Stomach (tissue), 9 donors: ENCODE measurements around the gene CCR2. TPM values are rescaled to one million over a fixed set of nuclear protein-coding genes. Genes with fewer than 3 reads are reported as not detected.

Experiments used
- DNase-seq, 2 donors: peaks; one replicate each; pipeline versions ENCODE4 v3.0.0 to v3.0.0-alpha.2; 2013 to 2019
- H3K27ac ChIP-seq, 5 donors: fragments of 200-600 bp in 4 of 5; sonication (generic) in 4 of 5; one replicate each; pipeline ENCODE4 v1.5.1; 2013 to 2019; ENCODE audit warnings: mild to moderate bottlenecking in 1 of 5, moderate library complexity in 1 of 5
- H3K27me3 ChIP-seq, 3 donors: fragments of 200-600 bp; sonication (generic); one replicate each; pipeline ENCODE4 v1.5.1; 2017 to 2019; ENCODE audit warnings: mixed run types in 1 of 3
- H3K36me3 ChIP-seq, 4 donors: fragments of 200-600 bp; sonication (generic); 1 replicate in 3 of 4; 2 replicates in 1 of 4; pipeline ENCODE4 v1.5.1; 2016 to 2019
- H3K4me1 ChIP-seq, 4 donors: fragments of 200-600 bp; sonication (generic); one replicate each; pipeline ENCODE4 v1.5.1; 2016 to 2019
- H3K4me3 ChIP-seq, 4 donors: fragments of 200-600 bp; sonication (generic) in 3 of 4; one replicate each; pipeline ENCODE4 v1.5.1; 2016 to 2019; ENCODE audit warnings: mild to moderate bottlenecking in 1 of 4
- H3K9me3 ChIP-seq, 4 donors: fragments of 200-600 bp; sonication (generic); one replicate each; pipeline ENCODE4 v1.5.1; 2016 to 2019
- EP300 ChIP-seq: sonication (generic); formaldehyde crosslinking; IDR thresholded peaks from one replicate; pipeline ENCODE4 v1.6.1; 2017; ENCODE audit warnings: antibody characterized with exemption
- POLR2A ChIP-seq, 4 donors: fragments of 450-650 bp; IDR thresholded peaks; one replicate each; pipeline ENCODE4 v1.6.1; 2016; ENCODE audit warnings: antibody characterized with exemption in 4 of 4, control low read depth in 2 of 4, mild to moderate bottlenecking in 1 of 4, moderate library complexity in 1 of 4
- POLR2AphosphoS5 ChIP-seq, 3 donors: sonication (generic); formaldehyde crosslinking; IDR thresholded peaks; one replicate each; pipeline ENCODE4 v1.6.1; 2016; ENCODE audit warnings: antibody characterized with exemption in 3 of 3
- WGBS, 5 donors: extraction: QIAGEN DNeasy Blood & Tissue Kit in 3 of 5; methylation state at CpG; one replicate each; pipeline versions ENCODE4 v1.1.5 to v1.1.7; 2013 to 2018; 5-methylcytosine and 5-hydroxymethylcytosine counted together
- intact Hi-C: fragments of 100-400 bp; cut with DNase I; formaldehyde crosslinking; loops from one replicate; pipeline ENCODE4 v1.15.1; 2023; ENCODE audit warnings: low total_unique reads
- polyA plus RNA-seq, 3 donors: library from polyadenylated mRNA; stranded (reverse); fragments of 200-250 nt; gene quantifications; one replicate each; pipeline ENCODE4 v1.2.3, GENCODE V29; 2013
- total RNA-seq, 5 donors: library from RNA; depleted of rRNA; stranded (reverse); fragments of >200 nt; gene quantifications; one replicate each; pipeline versions ENCODE4 v1.1.0 to v1.2.3, GENCODE V29; 2014 to 2016
- TF ChIP-seq, protein P1 (sequence below), 7 experiments: fragments of 450-650 bp in 4 of 7; fragments of 200-600 bp in 3 of 7; sonication (generic) in 3 of 7; IDR thresholded peaks; one replicate each; pipeline ENCODE4 v1.5.1; 2016 to 2019; ENCODE audit warnings: antibody characterized with exemption in 7 of 7, control low read depth in 2 of 7, mild to moderate bottlenecking in 1 of 7
- donor health status: healthy with polysubstance abuse.
- donor health status: Bipolar disorder and iron deficiency.
- donor health status: healthy.

CCR2 gene
- total and polyA plus RNA-seq, 8 donors = 0.37 to 2.5 (median 0.61) TPM; not detected in 3

- H3K4me1 ChIP-seq = no peaks in the 10 kb centered on the region
- intact Hi-C loops = no loop called here
- H3K9me3 ChIP-seq = no peaks in the 10 kb centered on the region
- no peak for TF ChIP-seq POLR2AphosphoS5 (IDR thresholded peaks at IDR 0.05)
- TF ChIP-seq, protein P1, sequence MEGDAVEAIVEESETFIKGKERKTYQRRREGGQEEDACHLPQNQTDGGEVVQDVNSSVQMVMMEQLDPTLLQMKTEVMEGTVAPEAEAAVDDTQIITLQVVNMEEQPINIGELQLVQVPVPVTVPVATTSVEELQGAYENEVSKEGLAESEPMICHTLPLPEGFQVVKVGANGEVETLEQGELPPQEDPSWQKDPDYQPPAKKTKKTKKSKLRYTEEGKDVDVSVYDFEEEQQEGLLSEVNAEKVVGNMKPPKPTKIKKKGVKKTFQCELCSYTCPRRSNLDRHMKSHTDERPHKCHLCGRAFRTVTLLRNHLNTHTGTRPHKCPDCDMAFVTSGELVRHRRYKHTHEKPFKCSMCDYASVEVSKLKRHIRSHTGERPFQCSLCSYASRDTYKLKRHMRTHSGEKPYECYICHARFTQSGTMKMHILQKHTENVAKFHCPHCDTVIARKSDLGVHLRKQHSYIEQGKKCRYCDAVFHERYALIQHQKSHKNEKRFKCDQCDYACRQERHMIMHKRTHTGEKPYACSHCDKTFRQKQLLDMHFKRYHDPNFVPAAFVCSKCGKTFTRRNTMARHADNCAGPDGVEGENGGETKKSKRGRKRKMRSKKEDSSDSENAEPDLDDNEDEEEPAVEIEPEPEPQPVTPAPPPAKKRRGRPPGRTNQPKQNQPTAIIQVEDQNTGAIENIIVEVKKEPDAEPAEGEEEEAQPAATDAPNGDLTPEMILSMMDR (IDR thresholded peaks at IDR 0.05) = no peak
- no peak for TF ChIP-seq EP300
- TF ChIP-seq POLR2A (IDR thresholded peaks at IDR 0.05) = no peak
- no peak overlapping the region for H3K27ac ChIP-seq
- no peaks in the 10 kb centered on the region for H3K27me3 ChIP-seq
- H3K36me3 ChIP-seq = no peaks in the 10 kb centered on the region
- 89 to 93% (median 91%) methylated on average over 7 of the region's 7 CpGs for WGBS, 5 donors
- H3K4me3 ChIP-seq = no peak overlapping the region
- DNase-seq = no peak
Observed at GRCh38 chr3:46397111-46397510, 43.2 kb downstream of the CCR2 start.

DNA sequence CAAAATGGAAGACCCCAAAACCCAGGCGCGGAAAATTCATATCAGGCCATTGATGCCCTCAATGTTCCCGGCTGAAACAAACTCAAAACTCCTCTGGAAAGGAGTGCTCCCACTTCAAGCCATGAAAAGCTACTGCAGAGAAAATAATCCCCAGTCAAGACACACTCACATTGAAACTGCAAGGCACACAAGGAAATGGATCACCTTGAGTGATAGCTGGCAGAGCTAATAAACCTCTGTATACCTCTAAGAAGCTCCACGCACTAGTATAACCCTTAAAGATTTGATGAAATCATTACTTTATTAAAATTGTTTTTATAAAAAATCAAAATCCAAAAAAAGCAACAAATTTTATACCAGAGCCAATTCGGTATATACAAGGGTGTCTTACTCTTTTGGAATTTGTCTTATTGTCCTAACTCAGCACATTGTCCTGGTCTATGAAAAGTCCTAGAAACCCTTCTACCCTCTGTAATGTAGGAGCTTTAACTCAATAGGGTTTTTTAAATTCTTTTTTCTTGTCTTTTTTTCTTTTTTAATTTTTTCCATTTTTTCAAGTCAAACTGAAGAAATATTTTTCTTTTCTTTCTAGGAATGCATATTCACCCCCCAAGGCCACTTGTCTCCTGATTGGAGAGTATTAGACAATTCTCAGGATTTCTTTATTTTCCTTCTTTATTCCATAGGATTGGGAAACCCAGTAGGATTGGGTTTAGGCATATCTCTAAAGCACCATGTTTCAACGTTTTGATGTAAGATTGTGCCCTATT is 44.5 kb downstream of the CCR2 start:
- 87 to 96% (median 91%) methylated on average over 6 of the region's 6 CpGs for WGBS, 5 donors
- no peaks in the 10 kb centered on the region for H3K9me3 ChIP-seq
- DNase-seq = no peak
- TF ChIP-seq POLR2A (IDR thresholded peaks at IDR 0.05) (no peak), POLR2AphosphoS5 (IDR thresholded peaks at IDR 0.05) (no peak), EP300 (no peak)
- TF ChIP-seq, protein P1 (IDR thresholded peaks at IDR 0.05) = no peak
- intact Hi-C loops = no loop called here
- H3K4me3 ChIP-seq = no peak overlapping the region
- H3K27ac ChIP-seq = no peak overlapping the region
- H3K4me1 ChIP-seq = no peaks in the 10 kb centered on the region
- no peaks in the 10 kb centered on the region for H3K36me3 ChIP-seq
- no peaks in the 10 kb centered on the region for H3K27me3 ChIP-seq

- no peaks in the 10 kb centered on the region for H3K27me3 ChIP-seq
- no peaks in the 10 kb centered on the region for H3K4me1 ChIP-seq
- no peak for DNase-seq
- H3K4me3 ChIP-seq = no peak overlapping the region
- TF ChIP-seq, protein P1 (IDR thresholded peaks at IDR 0.05) = no peak
- TF ChIP-seq POLR2AphosphoS5 (IDR thresholded peaks at IDR 0.05) (no peak), POLR2A (IDR thresholded peaks at IDR 0.05) (no peak), EP300 (no peak)
- H3K9me3 ChIP-seq = no peaks in the 10 kb centered on the region
- intact Hi-C loops = no loop called here
- no peaks in the 10 kb centered on the region for H3K36me3 ChIP-seq
- WGBS, 5 donors = 63 to 87% (median 78%) methylated on average over 2 of the region's 2 CpGs
- H3K27ac ChIP-seq = no peak overlapping the region
Observed at GRCh38 chr3:46399098-46399497, 45.2 kb downstream of the CCR2 start.

GRCh38 chr3:46399557-46399956 is 45.6 kb downstream of the CCR2 start:
- H3K36me3 ChIP-seq = no peaks in the 10 kb centered on the region
- peaks cover 0 to 3% (median 2%) of the 10 kb centered on the region in 4 donors for H3K4me1 ChIP-seq
- WGBS, 5 donors = 60 to 70% (median 67%) methylated on average over 2 of the region's 2 CpGs
- TF ChIP-seq POLR2AphosphoS5 (IDR thresholded peaks at IDR 0.05) = no peak
- TF ChIP-seq POLR2A (IDR thresholded peaks at IDR 0.05) = no peak
- TF ChIP-seq EP300 = no peak
- TF ChIP-seq, protein P1 (IDR thresholded peaks at IDR 0.05) = no peak
- no peak for DNase-seq
- no peaks in the 10 kb centered on the region for H3K27me3 ChIP-seq
- no peaks in the 10 kb centered on the region for H3K9me3 ChIP-seq
- intact Hi-C loops = no loop called here
- H3K4me3 ChIP-seq = no peak overlapping the region
- no peak overlapping the region for H3K27ac ChIP-seq
